HCT116 (cell line): ENCODE results near the gene FBXO47. TPM values are rescaled to one million over a fixed set of nuclear protein-coding genes. Genes with fewer than 3 reads are reported as not detected.

ENCODE experiments used
- ATAC-seq: fragments of 200-7000 bp; cut with Tn5 transposase; 2 replicates; pipeline ENCODE4 v1.9.1; 2020; ENCODE audit warnings: mild to moderate bottlenecking, moderate library complexity
- BruUV-seq: library from RNA; stranded (reverse); fragments of 400-500 nt; replicated peaks from 2 replicates; lab custom pipeline; 2021; lab: Mats Ljungman, UMichigan
- CTCF ChIA-PET: fragments of 300-600 bp; sonication (Branson Sonifier 250); formaldehyde crosslinking; loops from one replicate; lab custom pipeline; 2021; ENCODE audit warnings: antibody characterized with exemption; lab: Charles Lee
- POLR2A ChIA-PET: fragments of 300-600, 350-600 bp; sonication (Branson Sonifier 250); formaldehyde crosslinking; loops from one replicate; lab custom pipeline; 2021; ENCODE audit warnings: antibody characterized with exemption; lab: Charles Lee
- RAD21 ChIA-PET, 2 experiments: fragments of 300-600 bp; sonication (Branson Sonifier 250); formaldehyde crosslinking; loops; one replicate each; lab custom pipeline; 2023; ENCODE audit warnings: low total read pairs in 2 of 2; ENCODE audit not compliant: uncharacterized antibody in 2 of 2, unreplicated experiment in 2 of 2, low non-redundant PET in 1 of 2; lab: Charles Lee
- DNase-seq: peaks from one replicate; pipeline ENCODE4 v3.0.0-alpha.2; 2010; ENCODE audit warnings: low read depth, low spot score
- H2AFZ ChIP-seq: fragments of 200-600 bp; shearing (Covaris generic), sonication (generic); 2 replicates; pipeline ENCODE4 v1.6.1; 2017; ENCODE audit warnings: low read depth, mixed run types, mixed read lengths, antibody characterized with exemption, low read length; ENCODE audit not compliant: poor library complexity, severe bottlenecking
- H3K27ac ChIP-seq: 2 replicates; pipeline ENCODE4 v1.5.1; 2012; ENCODE audit warnings: low read depth, low read length
- H3K27me3 ChIP-seq: fragments of 200-600 bp; sonication (generic); 2 replicates; pipeline ENCODE4 v1.6.1; 2016; ENCODE audit warnings: mixed run types, low read length, mixed read lengths; ENCODE audit not compliant: insufficient read depth
- H3K36me3 ChIP-seq, 2 experiments: fragments of 200-500 bp in 1 of 2; fragments of 200-600 bp in 1 of 2; sonication (Bioruptor generic) in 1 of 2; sonication (generic) in 1 of 2; 2 replicates each; pipeline versions ENCODE4 v1.5.1 to v1.6.1; 2014 to 2016; ENCODE audit warnings: low read length in 2 of 2, inconsistent platforms in 1 of 2, mixed read lengths in 1 of 2, mixed run types in 1 of 2; ENCODE audit not compliant: insufficient read depth in 2 of 2, control insufficient read depth in 1 of 2
- H3K4me1 ChIP-seq, 2 experiments: fragments of 200-600 bp in 1 of 2; sonication (generic) in 1 of 2; 2 replicates each; pipeline versions ENCODE4 v1.5.1 to v1.6.1; 2012 to 2017; ENCODE audit warnings: low read length in 2 of 2, inconsistent platforms in 1 of 2, mild to moderate bottlenecking in 1 of 2, mixed read lengths in 1 of 2, mixed run types in 1 of 2, moderate library complexity in 1 of 2; ENCODE audit not compliant: insufficient read depth in 2 of 2, control insufficient read depth in 1 of 2
- H3K4me2 ChIP-seq: fragments of 200-600 bp; sonication (generic); 2 replicates; pipeline ENCODE4 v1.6.1; 2017; ENCODE audit warnings: mixed run types, low read length, mixed read lengths
- H3K4me3 ChIP-seq, 2 experiments: fragments of 200-600 bp in 1 of 2; sonication (generic) in 1 of 2; replicated peaks in 1 of 2; 2 replicates each; pipeline ENCODE4 v1.5.1; 2011 to 2016; ENCODE audit warnings: low read length in 2 of 2, control low read depth in 1 of 2, low read depth in 1 of 2, mild to moderate bottlenecking in 1 of 2, mixed read lengths in 1 of 2, mixed run types in 1 of 2
- H3K79me2 ChIP-seq: fragments of 200-600 bp; sonication (generic); 2 replicates; pipeline ENCODE4 v1.6.1; 2017; ENCODE audit warnings: mild to moderate bottlenecking, mixed run types, low read length, moderate library complexity, mixed read lengths; ENCODE audit not compliant: insufficient read depth
- H3K9ac ChIP-seq: fragments of 200-600 bp; sonication (generic); 2 replicates; pipeline ENCODE4 v1.6.1; 2016; ENCODE audit warnings: low read length, mixed read lengths
- H3K9me2 ChIP-seq: fragments of 200-600 bp; sonication (generic), shearing (Covaris generic); 2 replicates; pipeline ENCODE4 v1.6.1; 2017; ENCODE audit warnings: mixed run types, mild to moderate bottlenecking, moderate library complexity; ENCODE audit not compliant: insufficient read depth
- H3K9me3 ChIP-seq, 2 experiments: fragments of 200-500 bp in 1 of 2; fragments of 200-600 bp in 1 of 2; sonication (Bioruptor generic) in 1 of 2; sonication (generic) in 1 of 2; 2 replicates each; pipeline ENCODE4 v1.6.1; 2014 to 2017; ENCODE audit warnings: low read length in 2 of 2, mixed read lengths in 2 of 2, inconsistent platforms in 1 of 2, low read depth in 1 of 2, mild to moderate bottlenecking in 1 of 2, mixed run types in 1 of 2, moderate library complexity in 1 of 2; ENCODE audit not compliant: control insufficient read depth in 1 of 2, insufficient read depth in 1 of 2
- H4K20me1 ChIP-seq: fragments of 200-600 bp; sonication (generic), shearing (Covaris generic); 2 replicates; pipeline ENCODE4 v1.6.1; 2017; ENCODE audit warnings: mixed run types, mild to moderate bottlenecking, moderate library complexity; ENCODE audit not compliant: insufficient read depth
- ATF3 ChIP-seq: IDR thresholded peaks from 2 replicates; pipeline ENCODE4 v1.6.1; 2012
- CEBPB ChIP-seq: IDR thresholded peaks from 2 replicates; pipeline ENCODE4 v1.6.1; 2012; ENCODE audit warnings: low read depth
- CTCF ChIP-seq, 3 experiments: fragments of 200-600 bp in 1 of 3; sonication (generic) in 1 of 3; IDR thresholded peaks in 2 of 3; conservative IDR thresholded peaks in 1 of 3; 2 replicates each; pipeline ENCODE4 v1.5.1; 2012 to 2017; ENCODE audit warnings: low read depth in 2 of 3, low read length in 2 of 3, antibody characterized with exemption in 1 of 3, borderline replicate concordance in 1 of 3, control low read depth in 1 of 3, mild to moderate bottlenecking in 1 of 3, mixed read lengths in 1 of 3, mixed run types in 1 of 3, moderate library complexity in 1 of 3; ENCODE audit not compliant: insufficient read depth in 1 of 3
- EGR1 ChIP-seq: IDR thresholded peaks from 2 replicates; pipeline ENCODE4 v1.6.1; 2012; ENCODE audit warnings: low read depth
- ELF1 ChIP-seq: IDR thresholded peaks from 2 replicates; pipeline ENCODE4 v1.6.1; 2012; ENCODE audit warnings: low read depth, borderline replicate concordance
- EZH2 ChIP-seq: fragments of 200-600 bp; sonication (generic); IDR thresholded peaks from 2 replicates; pipeline ENCODE4 v1.6.1; 2017; ENCODE audit warnings: antibody characterized with exemption, mixed run types
- EZH2phosphoT487 ChIP-seq: fragments of 200-600 bp; IDR thresholded peaks from 2 replicates; pipeline ENCODE4 v1.6.1; 2018; ENCODE audit warnings: antibody characterized with exemption, borderline replicate concordance
- FOSL1 ChIP-seq: IDR thresholded peaks from 2 replicates; pipeline ENCODE4 v1.6.1; 2012; ENCODE audit warnings: low read depth
- MAX ChIP-seq: IDR thresholded peaks from 2 replicates; pipeline ENCODE4 v1.6.1; 2012
- POLR2A ChIP-seq: IDR thresholded peaks from 2 replicates; pipeline ENCODE4 v1.7.0; 2011; ENCODE audit warnings: borderline replicate concordance; ENCODE audit not compliant: insufficient read depth, insufficient read length; ENCODE audit errors: extremely low read depth
- POLR2AphosphoS5 ChIP-seq: IDR thresholded peaks from 2 replicates; pipeline ENCODE4 v1.6.1; 2011; ENCODE audit warnings: mild to moderate bottlenecking, low read depth, low read length, moderate library complexity
- RAD21 ChIP-seq: IDR thresholded peaks from 2 replicates; pipeline ENCODE4 v1.6.1; 2012; ENCODE audit warnings: low read depth, mild to moderate bottlenecking
- REST ChIP-seq: IDR thresholded peaks from 2 replicates; pipeline ENCODE4 v1.6.1; 2012; ENCODE audit warnings: low read depth
- SIN3A ChIP-seq: IDR thresholded peaks from 2 replicates; pipeline ENCODE4 v1.6.1; 2012; ENCODE audit warnings: low read depth
- SP1 ChIP-seq: IDR thresholded peaks from 2 replicates; pipeline ENCODE4 v1.6.1; 2012; ENCODE audit warnings: low read depth
- SRF ChIP-seq: IDR thresholded peaks from 2 replicates; pipeline ENCODE4 v1.6.1; 2012; ENCODE audit warnings: low read depth
- YY1 ChIP-seq: IDR thresholded peaks from 2 replicates; pipeline ENCODE4 v1.6.1; 2011; ENCODE audit warnings: low read length, low read depth, moderate library complexity, mild to moderate bottlenecking; ENCODE audit not compliant: insufficient replicate concordance; ENCODE audit errors: extremely low read depth
- ZBTB33 ChIP-seq: IDR thresholded peaks from 2 replicates; pipeline ENCODE4 v1.6.1; 2011; ENCODE audit warnings: mild to moderate bottlenecking, low read length, moderate library complexity; ENCODE audit not compliant: insufficient replicate concordance; ENCODE audit errors: extremely low read depth
- ZFX ChIP-seq: fragments of 450-650 bp; IDR thresholded peaks from 2 replicates; pipeline ENCODE4 v1.6.1; 2017
- ZNF274 ChIP-seq: fragments of 200-500 bp; sonication (Bioruptor generic); IDR thresholded peaks from 2 replicates; pipeline ENCODE4 v1.6.1; 2014; ENCODE audit warnings: mild to moderate bottlenecking, low read depth, low read length, inconsistent platforms
- intact Hi-C: fragments of 100-400 bp; cut with micrococcal nuclease; formaldehyde crosslinking; loops from 2 replicates; pipeline ENCODE4 v1.10.0; 2022
- total RNA-seq: library from RNA; stranded (reverse); gene quantifications from one replicate; pipeline ENCODE4 v1.2.1, GENCODE V29; 2021; ENCODE audit not compliant: unreplicated experiment

Gene FBXO47
- total RNA-seq, 1 experiment from 2014 or later: not detected

GRCh38 chr17:38892620-38893019 is 74.6 kb downstream of the FBXO47 start (continued):
- TF ChIP-seq ZBTB33 (no peak), EZH2phosphoT487 (no peak), SP1 (no peak), ELF1 (no peak), RAD21 (no peak), ATF3 (no peak), POLR2A (no peak), SRF (no peak), ZNF274 (no peak), EZH2 (no peak), FOSL1 (no peak)

- no peak overlapping the region for H2AFZ ChIP-seq
- peaks cover 17 to 42% of the 10 kb centered on the region in 2 experiments; a peak in 3 of 4 replicates for H3K36me3 ChIP-seq
- intact Hi-C loops: no loop called here
- no peak overlapping the region for H3K9ac ChIP-seq
- H3K4me1 ChIP-seq: no peaks in the 10 kb centered on the region
- CTCF ChIA-PET: no interaction called here
- H4K20me1 ChIP-seq: no peaks in the 10 kb centered on the region
- H3K27ac ChIP-seq: no peak overlapping the region
- POLR2A ChIA-PET: no interaction called here
- ATAC-seq (no peak), DNase-seq (no peak)
- H3K9me2 ChIP-seq: no peaks in the 10 kb centered on the region
- H3K27me3 ChIP-seq: no peaks in the 10 kb centered on the region
- no peak overlapping the region for H3K4me3 ChIP-seq
- peaks cover 31% of the 10 kb centered on the region for H3K79me2 ChIP-seq
- H3K4me2 ChIP-seq: no peak overlapping the region
- H3K9me3 ChIP-seq: no peaks in the 10 kb centered on the region
- RAD21 ChIA-PET: no interaction called here
- BruUV-seq: no TSS peak
- no peak for TF ChIP-seq MAX
- TF ChIP-seq ZNF274: no peak
- no peak for TF ChIP-seq YY1
- no peak for TF ChIP-seq RAD21
- TF ChIP-seq ZFX: no peak
- TF ChIP-seq SIN3A: no peak
- TF ChIP-seq POLR2A: no peak
- no peak for TF ChIP-seq EGR1
- no peak for TF ChIP-seq CEBPB
- no peak for TF ChIP-seq CTCF (IDR thresholded peaks at IDR 0.05 in 2 of 3, conservative IDR thresholded peaks at IDR 0.05 in 1 of 3; ENCODE audit: borderline replicate concordance in 1 of 3, insufficient read depth in 1 of 3, low read depth in 2 of 3, low read length in 2 of 3)
- no peak for TF ChIP-seq REST
- no peak for TF ChIP-seq POLR2AphosphoS5
Observed at GRCh38 chr17:38892083-38892482, 75.1 kb downstream of the FBXO47 start.
